ENCODE results near the gene MBLAC1.

Gene MBLAC1

GRCh38 chr7:100100420-100101015 lies 26.2 kb upstream of the MBLAC1 start (continued):
- TF ChIP-seq ZNF565 (CRISPR knock-in tag; conservative IDR thresholded peaks at IDR 0.05; ENCODE audit: low read depth) = no peak
- TF ChIP-seq ZFP30 (CRISPR knock-in tag; IDR thresholded peaks at IDR 0.05) = no peak
- peak; percentile 46; the same call in 1 of the 2 replicates for TF ChIP-seq ZFP3 (CRISPR knock-in tag; IDR thresholded peaks at IDR 0.05)

GRCh38 chr7:100101016-100101862 lies 25.5 kb upstream of the MBLAC1 start, which contains the start of the genes AP4M1 and MCM7:
AP4M1 (plus strand) TSS chr7:100101643; CDS start chr7:100101715, 72 bp downstream.
MCM7 (minus strand) TSS chr7:100101397; CDS start chr7:100101294, 103 bp downstream.
- TF ChIP-seq PPARA (CRISPR knock-in tag; IDR thresholded peaks at IDR 0.05; ENCODE audit: borderline replicate concordance) (no peak), OSR1 (CRISPR knock-in tag; IDR thresholded peaks at IDR 0.05) (no peak), ZNF565 (CRISPR knock-in tag; conservative IDR thresholded peaks at IDR 0.05; ENCODE audit: low read depth) (no peak), CSRNP3 (CRISPR knock-in tag; IDR thresholded peaks at IDR 0.05) (no peak), TSHZ2 (CRISPR knock-in tag; IDR thresholded peaks at IDR 0.05) (peak; percentile 97)
- peak; percentile 87 for ATAC-seq

GRCh38 chr7:100102950-100103840 lies 23.6 kb upstream of the MBLAC1 start:
- no peak; the same call in 2 of the 3 replicates for ATAC-seq
- TF ChIP-seq CSRNP3 (CRISPR knock-in tag; IDR thresholded peaks at IDR 0.05) = no peak
- no peak for TF ChIP-seq GLIS3 (CRISPR knock-in tag; IDR thresholded peaks at IDR 0.05)
- TF ChIP-seq TCF4 (CRISPR knock-in tag; IDR thresholded peaks at IDR 0.05; ENCODE audit: borderline replicate concordance) = no peak
- TF ChIP-seq ESRRG (CRISPR knock-in tag; IDR thresholded peaks at IDR 0.05) = no peak
- TF ChIP-seq ZNF8 (CRISPR knock-in tag; IDR thresholded peaks at IDR 0.05) = no peak
- no peak for TF ChIP-seq POU6F1 (CRISPR knock-in tag; IDR thresholded peaks at IDR 0.05; ENCODE audit: borderline replicate concordance, low read depth)
- TF ChIP-seq CSDC2 (CRISPR knock-in tag; IDR thresholded peaks at IDR 0.05) = no peak
- no peak for TF ChIP-seq ZC3H10 (CRISPR knock-in tag; IDR thresholded peaks at IDR 0.05)
- TF ChIP-seq TOX (CRISPR knock-in tag; IDR thresholded peaks at IDR 0.05; ENCODE audit: borderline replicate concordance) = no peak
- no peak for TF ChIP-seq OSR1 (CRISPR knock-in tag; IDR thresholded peaks at IDR 0.05)
- no peak for TF ChIP-seq CREB5 (CRISPR knock-in tag; IDR thresholded peaks at IDR 0.05; ENCODE audit: low read depth)
- no peak for TF ChIP-seq ZNF70 (CRISPR knock-in tag; IDR thresholded peaks at IDR 0.05)
- TF ChIP-seq BACH2 (CRISPR knock-in tag; IDR thresholded peaks at IDR 0.05; ENCODE audit: borderline replicate concordance) = no peak
- no peak for TF ChIP-seq ZFP3 (CRISPR knock-in tag; IDR thresholded peaks at IDR 0.05)
- no peak for TF ChIP-seq SNAI2 (CRISPR knock-in tag; IDR thresholded peaks at IDR 0.05)

Data from SK-N-SH treated with all-trans-retinoic acid at 6 μM for 48 hours (cell line).